Vagina (tissue), 2 donors: ENCODE measurements around the gene ADK. TPM values are rescaled to one million over a fixed set of nuclear protein-coding genes. Genes with fewer than 3 reads are reported as not detected.
"Not testable (repeated sequence)": the region's sequence is repeated elsewhere in the genome, so short reads cannot be mapped to it uniquely, and the experiment has no call there.

Source experiments
- DNase-seq, 2 donors: peaks; one replicate each; pipeline ENCODE4 v3.0.0-alpha.2; 2017; ENCODE audit errors: extremely low spot score in 2 of 2
- H3K27ac ChIP-seq: fragments of 200-600 bp; sonication (generic); one replicate; pipeline ENCODE4 v1.5.1; 2019
- H3K27me3 ChIP-seq: fragments of 200-600 bp; sonication (generic); one replicate; pipeline ENCODE4 v1.5.1; 2019
- H3K36me3 ChIP-seq, 2 donors: fragments of 200-600 bp; sonication (generic); one replicate each; pipeline ENCODE4 v1.5.1; 2017 to 2019
- H3K4me1 ChIP-seq: fragments of 200-600 bp; sonication (generic); one replicate; pipeline ENCODE4 v1.5.1; 2019
- H3K4me3 ChIP-seq, 2 donors: fragments of 200-600 bp; sonication (generic); 1 replicate in 1 of 2; 2 replicates in 1 of 2; pipeline ENCODE4 v1.5.1; 2016 to 2019
- H3K9me3 ChIP-seq: fragments of 200-600 bp; sonication (generic); one replicate; pipeline ENCODE4 v1.5.1; 2019
- CTCF ChIP-seq, 3 experiments: fragments of 450-650 bp in 2 of 3; fragments of 200-600 bp in 1 of 3; sonication (generic) in 1 of 3; IDR thresholded peaks; one replicate each; pipeline ENCODE4 v1.5.1; 2017 to 2019; ENCODE audit warnings: antibody characterized with exemption in 3 of 3, mild to moderate bottlenecking in 2 of 3, moderate library complexity in 2 of 3
- POLR2A ChIP-seq, 2 donors: fragments of 450-650 bp; IDR thresholded peaks; one replicate each; pipeline ENCODE4 v1.6.1; 2017; ENCODE audit warnings: antibody characterized with exemption in 2 of 2, mild to moderate bottlenecking in 2 of 2, moderate library complexity in 2 of 2
- POLR2AphosphoS5 ChIP-seq, 2 donors: sonication (generic); formaldehyde crosslinking; IDR thresholded peaks; one replicate each; pipeline ENCODE4 v1.9.0; 2017; ENCODE audit warnings: antibody characterized with exemption in 2 of 2, mild to moderate bottlenecking in 2 of 2, low read depth in 1 of 2; ENCODE audit not compliant: insufficient read depth in 1 of 2
- intact Hi-C: fragments of 100-400 bp; cut with DNase I; formaldehyde crosslinking; loops from one replicate; pipeline ENCODE4 v1.15.1; 2023
- total RNA-seq: library from RNA; depleted of rRNA; stranded (reverse); fragments of >200 nt; gene quantifications from one replicate; pipeline ENCODE4 v1.2.3, GENCODE V29; 2016

Gene ADK
- total RNA-seq, 1 donor from 2014 or later, result 46.2 TPM

GRCh38 chr10:74206746-74207145 is 55.7 kb downstream of the ADK start:
- Histone ChIP-seq H3K27me3 (no peaks in the 10 kb centered on the region), H3K36me3 (no peaks in the 10 kb centered on the region), H3K4me3 (no peak overlapping the region), H3K9me3 (no peaks in the 10 kb centered on the region), H3K27ac (no peak overlapping the region), H3K4me1 (peaks cover 22% of the 10 kb centered on the region)
- intact Hi-C loops, result no loop called here
- DNase-seq, result no peak
- TF ChIP-seq POLR2A (IDR thresholded peaks at IDR 0.05) (no peak), POLR2AphosphoS5 (IDR thresholded peaks at IDR 0.05; ENCODE audit: insufficient read depth in 1 of 2, low read depth in 1 of 2) (peak; percentile 21 to 38)

GRCh38 chr10:74207691-74208480 is 56.9 kb downstream of the ADK start:
- no peak overlapping the region for H3K27ac ChIP-seq
- TF ChIP-seq POLR2AphosphoS5 (IDR thresholded peaks at IDR 0.05; ENCODE audit: insufficient read depth in 1 of 2, low read depth in 1 of 2) (no peak), CTCF (IDR thresholded peaks at IDR 0.05) (no peak), POLR2A (IDR thresholded peaks at IDR 0.05) (no peak)

GRCh38 chr10:74208997-74209396 is 58.0 kb downstream of the ADK start:
- TF ChIP-seq CTCF (IDR thresholded peaks at IDR 0.05) (no peak), POLR2AphosphoS5 (IDR thresholded peaks at IDR 0.05; ENCODE audit: insufficient read depth in 1 of 2, low read depth in 1 of 2) (no peak), POLR2A (IDR thresholded peaks at IDR 0.05) (no peak)
- Histone ChIP-seq H3K27me3 (no peaks in the 10 kb centered on the region), H3K27ac (no peak overlapping the region), H3K36me3 (no peaks in the 10 kb centered on the region), H3K9me3 (no peaks in the 10 kb centered on the region), H3K4me3 (no peak overlapping the region), H3K4me1 (peaks cover 23% of the 10 kb centered on the region)
- intact Hi-C loops, result no loop called here
- DNase-seq, result no peak

More at GRCh38 chr10:74207691-74208480, 56.9 kb downstream of the ADK start:
- DNase-seq, result no peak
- Histone ChIP-seq H3K27me3 (no peaks in the 10 kb centered on the region), H3K4me3 (no peak overlapping the region), H3K4me1 (peaks cover 22% of the 10 kb centered on the region), H3K9me3 (no peaks in the 10 kb centered on the region), H3K36me3 (no peaks in the 10 kb centered on the region)
- intact Hi-C loops, result no loop called here

GRCh38 chr10:74213019-74213418 is 62.0 kb downstream of the ADK start:
- H3K4me3 ChIP-seq, result no peak overlapping the region
- H3K27ac ChIP-seq, result no peak overlapping the region
- no peaks in the 10 kb centered on the region for H3K27me3 ChIP-seq
- intact Hi-C loops, result no loop called here
- DNase-seq, result no peak
- H3K36me3 ChIP-seq, result no peaks in the 10 kb centered on the region
- no peak for TF ChIP-seq POLR2AphosphoS5 (IDR thresholded peaks at IDR 0.05; ENCODE audit: insufficient read depth in 1 of 2, low read depth in 1 of 2)
- TF ChIP-seq CTCF (IDR thresholded peaks at IDR 0.05), result no peak
- TF ChIP-seq POLR2A (IDR thresholded peaks at IDR 0.05), result no peak
- H3K9me3 ChIP-seq, result no peaks in the 10 kb centered on the region
- peaks cover 16% of the 10 kb centered on the region for H3K4me1 ChIP-seq

GRCh38 chr10:74213571-74214162 is 62.6 kb downstream of the ADK start:
- no peak for DNase-seq
- no peaks in the 10 kb centered on the region for H3K9me3 ChIP-seq
- TF ChIP-seq POLR2AphosphoS5 (IDR thresholded peaks at IDR 0.05; ENCODE audit: insufficient read depth in 1 of 2, low read depth in 1 of 2), result no peak
- TF ChIP-seq CTCF (IDR thresholded peaks at IDR 0.05), result peak in 1 of 3 experiments; percentile 17
- TF ChIP-seq POLR2A (IDR thresholded peaks at IDR 0.05), result no peak
- H3K4me1 ChIP-seq, result peaks cover 10% of the 10 kb centered on the region
- no peaks in the 10 kb centered on the region for H3K27me3 ChIP-seq
- intact Hi-C loops, result no loop called here
- no peak overlapping the region for H3K4me3 ChIP-seq
- H3K27ac ChIP-seq, result no peak overlapping the region
- no peaks in the 10 kb centered on the region for H3K36me3 ChIP-seq

GRCh38 chr10:74217110-74217509 is 66.1 kb downstream of the ADK start:
- H3K27me3 ChIP-seq, H3K4me3 ChIP-seq, DNase-seq, H3K27ac ChIP-seq, intact Hi-C loops, H3K36me3 ChIP-seq, H3K4me1 ChIP-seq, H3K9me3 ChIP-seq: not testable (repeated sequence)

GRCh38 chr10:74222467-74222866 is 71.4 kb downstream of the ADK start:
- intact Hi-C loops, H3K4me1 ChIP-seq, H3K36me3 ChIP-seq, H3K27ac ChIP-seq, H3K9me3 ChIP-seq, H3K4me3 ChIP-seq, H3K27me3 ChIP-seq, DNase-seq: not testable (repeated sequence)
